Mesendoderm (in vitro differentiated cells): Measurements from ENCODE around the gene TP53AIP1.

ENCODE experiments used
- DNase-seq: peaks from one replicate; pipeline ENCODE4 v3.0.0; 2013
- H2AK5ac ChIP-seq: 2 replicates; pipeline ENCODE4 v1.6.1; 2013; ENCODE audit warnings: low read length, inconsistent platforms
- H2BK120ac ChIP-seq: 2 replicates; pipeline ENCODE4 v1.6.1; 2013; ENCODE audit warnings: low read depth, mild to moderate bottlenecking, low read length, moderate library complexity, mixed read lengths
- H2BK15ac ChIP-seq: replicated peaks from 2 replicates; pipeline ENCODE4 v1.6.1; 2013; ENCODE audit warnings: low read depth, mild to moderate bottlenecking, moderate library complexity
- H2BK5ac ChIP-seq: 2 replicates; pipeline ENCODE4 v1.6.1; 2013; ENCODE audit warnings: low read length, inconsistent platforms
- H3K18ac ChIP-seq: 2 replicates; pipeline ENCODE4 v1.6.1; 2013; ENCODE audit warnings: mild to moderate bottlenecking, low read length, mixed read lengths
- H3K23ac ChIP-seq: one replicate; pipeline ENCODE4 v1.6.1; 2013; ENCODE audit warnings: low read length
- H3K27ac ChIP-seq: 2 replicates; pipeline ENCODE4 v1.5.1; 2013; ENCODE audit warnings: low read depth, mild to moderate bottlenecking, inconsistent platforms, low read length, moderate library complexity
- H3K27me3 ChIP-seq: 2 replicates; pipeline ENCODE4 v1.6.1; 2013; ENCODE audit warnings: low read length, control low read depth, mild to moderate bottlenecking, inconsistent platforms; ENCODE audit not compliant: insufficient read depth, poor library complexity
- H3K36me3 ChIP-seq: 2 replicates; pipeline ENCODE4 v1.6.1; 2013; ENCODE audit warnings: low read length, inconsistent platforms; ENCODE audit not compliant: control insufficient read depth, insufficient read depth
- H3K4ac ChIP-seq: one replicate; pipeline ENCODE4 v1.6.1; 2013; ENCODE audit warnings: low read depth, mild to moderate bottlenecking, low read length, moderate library complexity
- H3K4me1 ChIP-seq: 2 replicates; pipeline ENCODE4 v1.6.1; 2013; ENCODE audit warnings: low read depth, low read length, inconsistent platforms; ENCODE audit not compliant: control insufficient read depth
- H3K4me2 ChIP-seq: 2 replicates; pipeline ENCODE4 v1.6.1; 2013; ENCODE audit warnings: low read length
- H3K4me3 ChIP-seq: 2 replicates; pipeline ENCODE4 v1.5.1; 2013; ENCODE audit warnings: mild to moderate bottlenecking, low read length
- H3K56ac ChIP-seq: one replicate; pipeline ENCODE4 v1.6.1; 2013; ENCODE audit warnings: low read length
- H3K79me1 ChIP-seq: 2 replicates; pipeline ENCODE4 v1.6.1; 2013; ENCODE audit warnings: low read length, inconsistent platforms
- H3K79me2 ChIP-seq: 2 replicates; pipeline ENCODE4 v1.6.1; 2013; ENCODE audit warnings: mild to moderate bottlenecking, low read length; ENCODE audit not compliant: control insufficient read depth, insufficient read depth
- H3K9ac ChIP-seq: 2 replicates; pipeline ENCODE4 v1.6.1; 2013; ENCODE audit warnings: low read length, inconsistent platforms
- H4K5ac ChIP-seq: one replicate; pipeline ENCODE4 v1.6.1; 2013; ENCODE audit warnings: low read length
- H4K8ac ChIP-seq: one replicate; pipeline ENCODE4 v1.6.1; 2013; ENCODE audit warnings: low read depth, mild to moderate bottlenecking, control low read depth, low read length, moderate library complexity
- WGBS: extraction: QIAGEN DNeasy Blood & Tissue Kit; methylation state at CpG from one replicate; pipeline ENCODE4 v1.1.7; 2013; ENCODE audit warnings: low lambda C conversion rate, missing lambda C conversion rate; ENCODE audit not compliant: insufficient coverage; ENCODE audit errors: extremely low coverage; 5-methylcytosine and 5-hydroxymethylcytosine counted together

Gene TP53AIP1

GRCh38 chr11:128933481-128934178 is 9.0 kb downstream of the TP53AIP1 start:
- Histone ChIP-seq H3K79me2 (no peaks in the 10 kb centered on the region), H3K79me1 (no peaks in the 10 kb centered on the region)
- WGBS: no CpG with 5 or more reads among the region's 7 CpGs

GRCh38 chr11:128931668-128932067 is 11.0 kb downstream of the TP53AIP1 start:
- Histone ChIP-seq H3K79me2 (no peaks in the 10 kb centered on the region), H3K9ac (no peak overlapping the region), H2BK15ac (no peak overlapping the region), H3K27ac (no peak overlapping the region), H3K4me2 (no peak overlapping the region), H3K36me3 (no peaks in the 10 kb centered on the region), H2AK5ac (no peak overlapping the region), H3K4ac (no peak overlapping the region), H4K8ac (no peak overlapping the region), H3K23ac (no peak overlapping the region), H4K5ac (no peak overlapping the region), H2BK5ac (no peak overlapping the region), H3K56ac (no peak overlapping the region), H3K4me1 (peaks cover 2% of the 10 kb centered on the region), H3K27me3 (peaks cover 7% of the 10 kb centered on the region), H2BK120ac (no peak overlapping the region), H3K18ac (no peak overlapping the region), H3K79me1 (no peaks in the 10 kb centered on the region), H3K4me3 (no peak overlapping the region)
- no peak for DNase-seq
- no CpG with 5 or more reads among the region's 6 CpGs for WGBS

More at GRCh38 chr11:128933481-128934178, 9.0 kb downstream of the TP53AIP1 start:
- Histone ChIP-seq H3K23ac (no peak overlapping the region), H3K36me3 (no peaks in the 10 kb centered on the region), H4K8ac (no peak overlapping the region), H3K27me3 (peaks cover under 1% of the 10 kb centered on the region), H3K9ac (no peak overlapping the region), H3K4me1 (no peaks in the 10 kb centered on the region), H3K56ac (no peak overlapping the region), H2BK5ac (no peak overlapping the region), H2BK120ac (no peak overlapping the region), H3K18ac (no peak overlapping the region), H3K4me2 (no peak overlapping the region), H4K5ac (no peak overlapping the region), H3K4ac (no peak overlapping the region), H2AK5ac (no peak overlapping the region), H3K27ac (no peak overlapping the region), H3K4me3 (no peak overlapping the region), H2BK15ac (no peak overlapping the region)
- no peak for DNase-seq

GRCh38 chr11:128931066-128931465 is 11.6 kb downstream of the TP53AIP1 start:
- Histone ChIP-seq H3K27ac (no peak overlapping the region), H3K56ac (no peak overlapping the region)

GRCh38 chr11:128929991-128930390 is 12.7 kb downstream of the TP53AIP1 start:
- Histone ChIP-seq H2BK15ac (no peak overlapping the region), H4K5ac (no peak overlapping the region), H3K4me1 (peaks cover 2% of the 10 kb centered on the region), H3K18ac (no peak overlapping the region), H2AK5ac (no peak overlapping the region), H3K23ac (no peak overlapping the region), H3K27ac (no peak overlapping the region), H3K27me3 (peaks cover 10% of the 10 kb centered on the region), H3K36me3 (no peaks in the 10 kb centered on the region), H3K4me2 (no peak overlapping the region), H2BK120ac (no peak overlapping the region), H3K56ac (no peak overlapping the region), H3K79me2 (no peaks in the 10 kb centered on the region), H4K8ac (no peak overlapping the region), H3K4ac (no peak overlapping the region), H3K9ac (no peak overlapping the region), H2BK5ac (no peak overlapping the region), H3K4me3 (no peak overlapping the region), H3K79me1 (no peaks in the 10 kb centered on the region)
- no CpG with 5 or more reads among the region's 12 CpGs for WGBS
- DNase-seq: peak; percentile 37

More at GRCh38 chr11:128931066-128931465, 11.6 kb downstream of the TP53AIP1 start:
- Histone ChIP-seq H2BK15ac (no peak overlapping the region), H3K4me1 (peaks cover 2% of the 10 kb centered on the region), H3K23ac (no peak overlapping the region), H2BK5ac (no peak overlapping the region), H3K27me3 (peaks cover 10% of the 10 kb centered on the region), H2BK120ac (no peak overlapping the region), H3K36me3 (no peaks in the 10 kb centered on the region), H4K8ac (no peak overlapping the region), H4K5ac (no peak overlapping the region), H3K4me3 (no peak overlapping the region), H3K4ac (no peak overlapping the region), H3K18ac (no peak overlapping the region), H3K79me1 (no peaks in the 10 kb centered on the region), H3K9ac (no peak overlapping the region), H3K4me2 (no peak overlapping the region), H3K79me2 (no peaks in the 10 kb centered on the region), H2AK5ac (no peak overlapping the region)
- WGBS: no CpG with 5 or more reads among the region's 3 CpGs
- no peak for DNase-seq

- no peak overlapping the region for H3K27ac ChIP-seq
These were observed 13.2 kb downstream of the TP53AIP1 start for GRCh38 chr11:128929468-128929867.

GRCh38 chr11:128928400-128928799 is 14.3 kb downstream of the TP53AIP1 start:
- no peak overlapping the region for H2AK5ac ChIP-seq
- H2BK120ac ChIP-seq: no peak overlapping the region
- H3K56ac ChIP-seq: no peak overlapping the region
- no peaks in the 10 kb centered on the region for H3K36me3 ChIP-seq
- no peak overlapping the region for H2BK15ac ChIP-seq
- H3K23ac ChIP-seq: no peak overlapping the region
- no peak overlapping the region for H3K4me2 ChIP-seq
- no peak overlapping the region for H3K9ac ChIP-seq
- H3K4me1 ChIP-seq: peaks cover 2% of the 10 kb centered on the region
- H4K5ac ChIP-seq: no peak overlapping the region
- no CpG with 5 or more reads among the region's 5 CpGs for WGBS
- DNase-seq: no peak
- peaks cover 10% of the 10 kb centered on the region for H3K27me3 ChIP-seq
- H3K18ac ChIP-seq: no peak overlapping the region
- no peak overlapping the region for H3K27ac ChIP-seq
- H2BK5ac ChIP-seq: no peak overlapping the region
- H3K4ac ChIP-seq: no peak overlapping the region
- H4K8ac ChIP-seq: no peak overlapping the region
- H3K4me3 ChIP-seq: no peak overlapping the region
- H3K79me1 ChIP-seq: no peaks in the 10 kb centered on the region
- H3K79me2 ChIP-seq: no peaks in the 10 kb centered on the region

More at GRCh38 chr11:128929468-128929867, 13.2 kb downstream of the TP53AIP1 start:
- H3K36me3 ChIP-seq: no peaks in the 10 kb centered on the region
- no peak overlapping the region for H2BK15ac ChIP-seq
- no peak overlapping the region for H4K8ac ChIP-seq
- H3K4me3 ChIP-seq: no peak overlapping the region
- no peak overlapping the region for H3K4ac ChIP-seq
- H4K5ac ChIP-seq: no peak overlapping the region
- H3K27me3 ChIP-seq: peaks cover 10% of the 10 kb centered on the region
- H3K79me1 ChIP-seq: no peaks in the 10 kb centered on the region
- no peak overlapping the region for H2AK5ac ChIP-seq
- no peak overlapping the region for H3K23ac ChIP-seq
- no peak overlapping the region for H2BK5ac ChIP-seq
- no peak overlapping the region for H3K4me2 ChIP-seq
- H3K9ac ChIP-seq: no peak overlapping the region
- DNase-seq: no peak
- H3K56ac ChIP-seq: no peak overlapping the region
- WGBS: no CpG with 5 or more reads among the region's 5 CpGs
- H3K4me1 ChIP-seq: peaks cover 2% of the 10 kb centered on the region
- H3K79me2 ChIP-seq: no peaks in the 10 kb centered on the region
- H2BK120ac ChIP-seq: no peak overlapping the region
- no peak overlapping the region for H3K18ac ChIP-seq
